IMR-90 (cell line): ENCODE results near the gene GRIK1. TPM values are rescaled to one million over a fixed set of nuclear protein-coding genes. Genes with fewer than 3 reads are reported as not detected.
A peak's percentile ranks its signal among the peaks of the same experiment; 100 is the strongest.

Experiments
- ATAC-seq: fragments of 200-7000 bp; cut with Tn5 transposase; 2 replicates; pipeline ENCODE4 v1.9.1; 2020; ENCODE audit warnings: low read depth, mild to moderate bottlenecking, moderate library complexity
- BruUV-seq: library from RNA; stranded (reverse); fragments of 400-500 nt; replicated peaks from 2 replicates; lab custom pipeline; 2021; lab: Mats Ljungman, UMichigan
- CTCF ChIA-PET: fragments of 300-600 bp; formaldehyde crosslinking; extraction: SDS; loops from one replicate; lab custom pipeline; 2021; ENCODE audit warnings: antibody characterized with exemption; lab: Yijun Ruan, JAX
- POLR2A ChIA-PET: fragments of 300-600 bp; sonication (Branson Sonifier 250); formaldehyde crosslinking; loops from one replicate; lab custom pipeline; 2022; ENCODE audit warnings: antibody characterized with exemption; ENCODE audit not compliant: unreplicated experiment; lab: Charles Lee
- DNase-seq: peaks from one replicate; pipeline ENCODE4 v3.0.0; 2013
- H2AFZ ChIP-seq: replicated peaks from 2 replicates; pipeline ENCODE3; 2013; ENCODE audit warnings: low read length, mild to moderate bottlenecking; ENCODE audit not compliant: poor library complexity
- H2AK5ac ChIP-seq: 2 replicates; pipeline ENCODE4 v1.6.1; 2013; ENCODE audit warnings: low read depth, low read length, inconsistent platforms
- H2AK9ac ChIP-seq: replicated peaks from 2 replicates; pipeline ENCODE3; 2013; ENCODE audit warnings: mild to moderate bottlenecking, low read depth, low read length, moderate library complexity; ENCODE audit not compliant: poor library complexity
- H2BK120ac ChIP-seq: 2 replicates; pipeline ENCODE4 v1.6.1; 2013; ENCODE audit warnings: low read depth, low read length, inconsistent platforms
- H2BK15ac ChIP-seq: 3 replicates; pipeline ENCODE4 v1.6.1; 2013; ENCODE audit warnings: low read depth, low read length, inconsistent platforms
- H2BK20ac ChIP-seq: 2 replicates; pipeline ENCODE4 v1.6.1; 2013; ENCODE audit warnings: low read depth, mild to moderate bottlenecking, inconsistent platforms, low read length, moderate library complexity
- H2BK5ac ChIP-seq: 2 replicates; pipeline ENCODE4 v1.6.1; 2013; ENCODE audit warnings: mild to moderate bottlenecking, low read depth, low read length, inconsistent platforms; ENCODE audit not compliant: poor library complexity, severe bottlenecking
- H3K14ac ChIP-seq: replicated peaks from 2 replicates; pipeline ENCODE4 v1.6.1; 2013; ENCODE audit warnings: low read depth, low read length, inconsistent platforms
- H3K18ac ChIP-seq: 2 replicates; pipeline ENCODE4 v1.6.1; 2013; ENCODE audit warnings: low read depth, low read length, control low read depth
- H3K23ac ChIP-seq: 2 replicates; pipeline ENCODE4 v1.6.1; 2013; ENCODE audit warnings: low read depth, low read length, inconsistent platforms
- H3K27ac ChIP-seq: 2 replicates; pipeline ENCODE4 v1.5.1; 2013; ENCODE audit warnings: mild to moderate bottlenecking, control low read depth, low read length; ENCODE audit not compliant: insufficient read depth
- H3K27me3 ChIP-seq: 2 replicates; pipeline ENCODE4 v1.6.1; 2013; ENCODE audit warnings: low read length; ENCODE audit not compliant: control insufficient read depth, insufficient read depth
- H3K36me3 ChIP-seq: 2 replicates; pipeline ENCODE4 v1.6.1; 2013; ENCODE audit warnings: low read length, mixed read lengths; ENCODE audit not compliant: control insufficient read depth, insufficient read depth
- H3K4ac ChIP-seq: 2 replicates; pipeline ENCODE4 v1.6.1; 2013; ENCODE audit warnings: low read depth, low read length, inconsistent platforms
- H3K4me1 ChIP-seq: 2 replicates; pipeline ENCODE4 v1.6.1; 2013; ENCODE audit warnings: low read length, mixed read lengths; ENCODE audit not compliant: control insufficient read depth, insufficient read depth
- H3K4me2 ChIP-seq: 2 replicates; pipeline ENCODE4 v1.6.1; 2013; ENCODE audit warnings: low read depth, mild to moderate bottlenecking, control low read depth, low read length, moderate library complexity
- H3K4me3 ChIP-seq: 2 replicates; pipeline ENCODE4 v1.5.1; 2013; ENCODE audit warnings: low read depth, mild to moderate bottlenecking, control low read depth, low read length, moderate library complexity; ENCODE audit not compliant: insufficient read depth
- H3K56ac ChIP-seq: 2 replicates; pipeline ENCODE4 v1.6.1; 2013; ENCODE audit warnings: low read length, inconsistent platforms; ENCODE audit not compliant: insufficient read depth; ENCODE audit errors: extremely low read depth
- H3K79me1 ChIP-seq, 2 experiments: 2 replicates each; pipeline ENCODE4 v1.6.1; 2013; ENCODE audit warnings: low read length in 2 of 2, inconsistent platforms in 1 of 2, low read depth in 1 of 2
- H3K9ac ChIP-seq: 2 replicates; pipeline ENCODE4 v1.6.1; 2013; ENCODE audit warnings: low read depth, low read length, control low read depth
- H3K9me1 ChIP-seq: 2 replicates; pipeline ENCODE4 v1.6.1; 2013; ENCODE audit warnings: low read length, inconsistent platforms; ENCODE audit not compliant: insufficient read depth
- H3K9me3 ChIP-seq: 2 replicates; pipeline ENCODE4 v1.6.1; 2013; ENCODE audit warnings: low read length; ENCODE audit not compliant: control insufficient read depth, insufficient read depth
- H4K20me1 ChIP-seq: 2 replicates; pipeline ENCODE4 v1.6.1; 2013; ENCODE audit warnings: low read length, inconsistent platforms; ENCODE audit not compliant: insufficient read depth
- H4K5ac ChIP-seq: 2 replicates; pipeline ENCODE4 v1.6.1; 2013; ENCODE audit warnings: mild to moderate bottlenecking, low read depth, low read length, control low read depth
- H4K8ac ChIP-seq, 2 experiments: 2 replicates each; pipeline ENCODE4 v1.6.1; 2013; ENCODE audit warnings: low read depth in 2 of 2, low read length in 2 of 2, control low read depth in 1 of 2, inconsistent platforms in 1 of 2
- H4K91ac ChIP-seq: 2 replicates; pipeline ENCODE4 v1.6.1; 2013; ENCODE audit warnings: low read depth, low read length, inconsistent platforms; ENCODE audit not compliant: insufficient read depth
- BHLHE40 ChIP-seq: fragments of 150-350 bp; IDR thresholded peaks from 2 replicates; pipeline ENCODE4 v1.6.1; 2016; ENCODE audit warnings: mild to moderate bottlenecking, low read depth, low read length
- CEBPB ChIP-seq: IDR thresholded peaks from 2 replicates; pipeline ENCODE4 v1.6.1; 2012; ENCODE audit warnings: low read depth, low read length, improper control_type of control experiment
- CHD1 ChIP-seq: IDR thresholded peaks from 2 replicates; pipeline ENCODE4 v1.6.1; 2012; ENCODE audit warnings: low read depth, low read length, improper control_type of control experiment
- CTCF ChIP-seq: conservative IDR thresholded peaks from 2 replicates; pipeline ENCODE4 v1.5.1; 2012; ENCODE audit warnings: mild to moderate bottlenecking, low read depth, low read length, improper control_type of control experiment
- FOS ChIP-seq: fragments of 150-350 bp; IDR thresholded peaks from 2 replicates; pipeline ENCODE4 v1.6.1; 2016; ENCODE audit warnings: low read depth, low read length
- MAFK ChIP-seq: IDR thresholded peaks from 2 replicates; pipeline ENCODE4 v1.6.1; 2012; ENCODE audit warnings: low read depth, low read length, improper control_type of control experiment
- MAZ ChIP-seq: IDR thresholded peaks from 2 replicates; pipeline ENCODE4 v1.6.1; 2012; ENCODE audit warnings: low read depth, mild to moderate bottlenecking, low read length, improper control_type of control experiment, moderate library complexity, borderline replicate concordance
- MXI1 ChIP-seq: IDR thresholded peaks from 2 replicates; pipeline ENCODE4 v1.6.1; 2012; ENCODE audit warnings: low read depth, mild to moderate bottlenecking, low read length, moderate library complexity, borderline replicate concordance
- POLR2A ChIP-seq: IDR thresholded peaks from 2 replicates; pipeline ENCODE4 v1.6.1; 2012; ENCODE audit warnings: mild to moderate bottlenecking, low read depth, low read length
- RCOR1 ChIP-seq: IDR thresholded peaks from 2 replicates; pipeline ENCODE4 v1.6.1; 2012; ENCODE audit warnings: mild to moderate bottlenecking, low read length, improper control_type of control experiment; ENCODE audit not compliant: insufficient replicate concordance
- SMC3 ChIP-seq: fragments of 150-350 bp; IDR thresholded peaks from 2 replicates; pipeline ENCODE4 v1.6.1; 2016; ENCODE audit warnings: low read depth, mild to moderate bottlenecking, antibody characterized with exemption, low read length, moderate library complexity
- WGBS, 2 experiments: methylation state at CpG; one replicate each; pipeline versions ENCODE4 v1.1.5 to v1.1.7; 2013; ENCODE audit warnings: missing lambda C conversion rate in 2 of 2; ENCODE audit not compliant: insufficient read length in 1 of 2; ENCODE audit errors: extremely low coverage in 2 of 2; 5-methylcytosine and 5-hydroxymethylcytosine counted together
- dilution Hi-C: fragments of 300-500 bp; cut with HindIII; formaldehyde crosslinking; loops from one replicate; pipeline ENCODE4 v1.14.3; 2018; ENCODE audit warnings: low sequenced_read_pairs; ENCODE audit not compliant: unreplicated experiment
- in situ Hi-C: fragments of 300-500 bp; cut with MboI; formaldehyde crosslinking; loops from 3 replicates; pipeline ENCODE4 v1.14.3; 2019; ENCODE audit warnings: low sequenced_read_pairs, inconsistent platforms, mixed read lengths
- intact Hi-C: fragments of 100-400 bp; cut with micrococcal nuclease; formaldehyde crosslinking; loops from 2 replicates; pipeline ENCODE4 v1.10.0; 2022
- polyA plus RNA-seq, 3 experiments: library from polyadenylated mRNA; depleted of rRNA; stranded (reverse); fragments of >200 nt; gene quantifications; 2 replicates each; pipeline ENCODE4 v1.2.3, GENCODE V29; 2012; ENCODE audit warnings: low replicate concordance in 1 of 3
- total RNA-seq: library from RNA; depleted of rRNA; stranded (reverse); fragments of >200 nt; gene quantifications from 2 replicates; pipeline ENCODE4 v1.2.3, GENCODE V29; 2012
- TF ChIP-seq, protein P1 (sequence below): fragments of 150-350 bp; IDR thresholded peaks from 2 replicates; pipeline ENCODE4 v1.6.1; 2016; ENCODE audit warnings: low read depth, mild to moderate bottlenecking, low read length, moderate library complexity, borderline replicate concordance

The GRIK1 gene
- total and polyA plus RNA-seq, 2 of the 4 experiments (the other 2 are of a cell fraction), result not detected

DNA sequence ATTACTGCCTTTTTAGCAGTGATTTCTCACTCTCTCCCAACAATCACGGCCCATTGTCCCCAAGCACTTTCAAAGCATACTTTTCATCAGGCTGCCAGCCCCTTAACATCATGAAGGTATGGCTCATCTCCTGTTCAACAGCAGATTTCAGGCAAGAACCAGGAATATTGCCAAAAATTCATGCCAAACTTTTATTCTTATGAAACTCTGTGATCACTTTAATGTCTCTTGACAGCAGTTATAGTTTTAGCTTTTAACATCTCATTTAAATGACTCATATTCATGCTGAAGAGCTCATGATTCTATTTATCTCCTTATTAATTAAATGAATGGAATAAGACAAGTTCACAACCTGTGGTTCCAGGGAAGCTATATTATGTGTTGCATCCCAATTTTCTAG, 235.1 kb downstream of the GRIK1 start:
- Histone ChIP-seq H3K56ac (no peak overlapping the region), H2BK20ac (no peak overlapping the region), H2AK9ac (no peak overlapping the region), H3K23ac (no peak overlapping the region), H4K8ac (no peak overlapping the region), H3K27ac (no peak overlapping the region), H2BK15ac (no peak overlapping the region), H3K9me1 (no peaks in the 10 kb centered on the region; the same call in 1 of the 2 replicates), H3K4ac (no peak overlapping the region), H2BK120ac (no peak overlapping the region), H3K9me3 (no peaks in the 10 kb centered on the region), H4K5ac (no peak overlapping the region), H3K14ac (no peak overlapping the region), H3K4me2 (no peak overlapping the region), H2AFZ (no peak overlapping the region), H3K18ac (no peak overlapping the region; the same call in 1 of the 2 replicates), H3K9ac (no peak overlapping the region), H4K20me1 (no peaks in the 10 kb centered on the region), H4K91ac (no peak overlapping the region), H3K4me3 (no peak overlapping the region), H2AK5ac (no peak overlapping the region), H3K36me3 (no peaks in the 10 kb centered on the region), H3K27me3 (no peaks in the 10 kb centered on the region), H3K79me1 (no peaks in the 10 kb centered on the region), H3K4me1 (no peaks in the 10 kb centered on the region), H2BK5ac (no peak overlapping the region)
- no TSS peak for BruUV-seq
- WGBS, 2 experiments, result 25% methylated on average over 1 of the region's 1 CpG; no CpG with 5 or more reads in 1 of the 2 experiments
- ChIA-PET CTCF (no interaction called here), POLR2A (no interaction called here)
- DNase-seq (peak; percentile 6), ATAC-seq (no peak)
- TF ChIP-seq RCOR1 (no peak), CTCF (no peak), SMC3 (no peak), BHLHE40 (no peak), CHD1 (no peak), MXI1 (no peak), MAFK (no peak), POLR2A (no peak), CEBPB (no peak), FOS (no peak), MAZ (no peak)
- TF ChIP-seq, protein P1, sequence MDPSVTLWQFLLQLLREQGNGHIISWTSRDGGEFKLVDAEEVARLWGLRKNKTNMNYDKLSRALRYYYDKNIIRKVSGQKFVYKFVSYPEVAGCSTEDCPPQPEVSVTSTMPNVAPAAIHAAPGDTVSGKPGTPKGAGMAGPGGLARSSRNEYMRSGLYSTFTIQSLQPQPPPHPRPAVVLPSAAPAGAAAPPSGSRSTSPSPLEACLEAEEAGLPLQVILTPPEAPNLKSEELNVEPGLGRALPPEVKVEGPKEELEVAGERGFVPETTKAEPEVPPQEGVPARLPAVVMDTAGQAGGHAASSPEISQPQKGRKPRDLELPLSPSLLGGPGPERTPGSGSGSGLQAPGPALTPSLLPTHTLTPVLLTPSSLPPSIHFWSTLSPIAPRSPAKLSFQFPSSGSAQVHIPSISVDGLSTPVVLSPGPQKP, result no peak
- intact Hi-C loops, result no loop called here
- in situ Hi-C loops, result no loop called here
- dilution Hi-C loops, result no loop called here
